ENCODE measurements around the gene IMPACT. TPM values are rescaled to one million over a fixed set of nuclear protein-coding genes. Genes with fewer than 3 reads are reported as not detected.

Gene IMPACT
- total RNA-seq, 1 experiment from 2014 or later, result 48.8 TPM

DNA sequence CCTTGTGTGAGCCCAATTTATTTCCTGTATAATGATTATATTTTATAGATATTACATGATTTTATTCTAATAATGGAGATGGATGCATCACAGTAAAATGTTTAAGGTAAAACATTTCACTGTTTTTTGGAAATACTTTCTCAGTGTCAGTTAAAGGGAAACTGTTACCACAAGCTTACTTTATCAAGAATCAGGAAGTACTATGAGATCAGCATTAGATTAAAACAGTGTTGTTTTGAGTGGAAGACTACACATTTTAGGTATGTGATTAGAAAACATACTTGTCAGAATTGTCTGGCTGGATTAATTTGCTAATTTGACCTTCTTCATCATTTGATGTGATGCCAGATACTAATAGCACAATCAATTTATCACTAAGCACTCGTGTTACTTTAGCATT is 33.9 kb downstream of the IMPACT start, which contains the start of gene HRH4 (continued):
- TF ChIP-seq, protein P1, sequence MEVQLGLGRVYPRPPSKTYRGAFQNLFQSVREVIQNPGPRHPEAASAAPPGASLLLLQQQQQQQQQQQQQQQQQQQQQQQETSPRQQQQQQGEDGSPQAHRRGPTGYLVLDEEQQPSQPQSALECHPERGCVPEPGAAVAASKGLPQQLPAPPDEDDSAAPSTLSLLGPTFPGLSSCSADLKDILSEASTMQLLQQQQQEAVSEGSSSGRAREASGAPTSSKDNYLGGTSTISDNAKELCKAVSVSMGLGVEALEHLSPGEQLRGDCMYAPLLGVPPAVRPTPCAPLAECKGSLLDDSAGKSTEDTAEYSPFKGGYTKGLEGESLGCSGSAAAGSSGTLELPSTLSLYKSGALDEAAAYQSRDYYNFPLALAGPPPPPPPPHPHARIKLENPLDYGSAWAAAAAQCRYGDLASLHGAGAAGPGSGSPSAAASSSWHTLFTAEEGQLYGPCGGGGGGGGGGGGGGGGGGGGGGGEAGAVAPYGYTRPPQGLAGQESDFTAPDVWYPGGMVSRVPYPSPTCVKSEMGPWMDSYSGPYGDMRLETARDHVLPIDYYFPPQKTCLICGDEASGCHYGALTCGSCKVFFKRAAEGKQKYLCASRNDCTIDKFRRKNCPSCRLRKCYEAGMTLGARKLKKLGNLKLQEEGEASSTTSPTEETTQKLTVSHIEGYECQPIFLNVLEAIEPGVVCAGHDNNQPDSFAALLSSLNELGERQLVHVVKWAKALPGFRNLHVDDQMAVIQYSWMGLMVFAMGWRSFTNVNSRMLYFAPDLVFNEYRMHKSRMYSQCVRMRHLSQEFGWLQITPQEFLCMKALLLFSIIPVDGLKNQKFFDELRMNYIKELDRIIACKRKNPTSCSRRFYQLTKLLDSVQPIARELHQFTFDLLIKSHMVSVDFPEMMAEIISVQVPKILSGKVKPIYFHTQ (CRISPR knock-in tag; IDR thresholded peaks at IDR 0.05), result no peak
- TF ChIP-seq, protein P2, sequence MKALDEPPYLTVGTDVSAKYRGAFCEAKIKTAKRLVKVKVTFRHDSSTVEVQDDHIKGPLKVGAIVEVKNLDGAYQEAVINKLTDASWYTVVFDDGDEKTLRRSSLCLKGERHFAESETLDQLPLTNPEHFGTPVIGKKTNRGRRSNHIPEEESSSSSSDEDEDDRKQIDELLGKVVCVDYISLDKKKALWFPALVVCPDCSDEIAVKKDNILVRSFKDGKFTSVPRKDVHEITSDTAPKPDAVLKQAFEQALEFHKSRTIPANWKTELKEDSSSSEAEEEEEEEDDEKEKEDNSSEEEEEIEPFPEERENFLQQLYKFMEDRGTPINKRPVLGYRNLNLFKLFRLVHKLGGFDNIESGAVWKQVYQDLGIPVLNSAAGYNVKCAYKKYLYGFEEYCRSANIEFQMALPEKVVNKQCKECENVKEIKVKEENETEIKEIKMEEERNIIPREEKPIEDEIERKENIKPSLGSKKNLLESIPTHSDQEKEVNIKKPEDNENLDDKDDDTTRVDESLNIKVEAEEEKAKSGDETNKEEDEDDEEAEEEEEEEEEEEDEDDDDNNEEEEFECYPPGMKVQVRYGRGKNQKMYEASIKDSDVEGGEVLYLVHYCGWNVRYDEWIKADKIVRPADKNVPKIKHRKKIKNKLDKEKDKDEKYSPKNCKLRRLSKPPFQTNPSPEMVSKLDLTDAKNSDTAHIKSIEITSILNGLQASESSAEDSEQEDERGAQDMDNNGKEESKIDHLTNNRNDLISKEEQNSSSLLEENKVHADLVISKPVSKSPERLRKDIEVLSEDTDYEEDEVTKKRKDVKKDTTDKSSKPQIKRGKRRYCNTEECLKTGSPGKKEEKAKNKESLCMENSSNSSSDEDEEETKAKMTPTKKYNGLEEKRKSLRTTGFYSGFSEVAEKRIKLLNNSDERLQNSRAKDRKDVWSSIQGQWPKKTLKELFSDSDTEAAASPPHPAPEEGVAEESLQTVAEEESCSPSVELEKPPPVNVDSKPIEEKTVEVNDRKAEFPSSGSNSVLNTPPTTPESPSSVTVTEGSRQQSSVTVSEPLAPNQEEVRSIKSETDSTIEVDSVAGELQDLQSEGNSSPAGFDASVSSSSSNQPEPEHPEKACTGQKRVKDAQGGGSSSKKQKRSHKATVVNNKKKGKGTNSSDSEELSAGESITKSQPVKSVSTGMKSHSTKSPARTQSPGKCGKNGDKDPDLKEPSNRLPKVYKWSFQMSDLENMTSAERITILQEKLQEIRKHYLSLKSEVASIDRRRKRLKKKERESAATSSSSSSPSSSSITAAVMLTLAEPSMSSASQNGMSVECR (CRISPR knock-in tag; IDR thresholded peaks at IDR 0.05; ENCODE audit: borderline replicate concordance), result no peak
- TF ChIP-seq, protein P3, sequence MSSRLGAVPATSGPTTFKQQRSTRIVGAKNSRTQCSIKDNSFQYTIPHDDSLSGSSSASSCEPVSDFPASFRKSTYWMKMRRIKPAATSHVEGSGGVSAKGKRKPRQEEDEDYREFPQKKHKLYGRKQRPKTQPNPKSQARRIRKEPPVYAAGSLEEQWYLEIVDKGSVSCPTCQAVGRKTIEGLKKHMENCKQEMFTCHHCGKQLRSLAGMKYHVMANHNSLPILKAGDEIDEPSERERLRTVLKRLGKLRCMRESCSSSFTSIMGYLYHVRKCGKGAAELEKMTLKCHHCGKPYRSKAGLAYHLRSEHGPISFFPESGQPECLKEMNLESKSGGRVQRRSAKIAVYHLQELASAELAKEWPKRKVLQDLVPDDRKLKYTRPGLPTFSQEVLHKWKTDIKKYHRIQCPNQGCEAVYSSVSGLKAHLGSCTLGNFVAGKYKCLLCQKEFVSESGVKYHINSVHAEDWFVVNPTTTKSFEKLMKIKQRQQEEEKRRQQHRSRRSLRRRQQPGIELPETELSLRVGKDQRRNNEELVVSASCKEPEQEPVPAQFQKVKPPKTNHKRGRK (CRISPR knock-in tag; IDR thresholded peaks at IDR 0.05; ENCODE audit: borderline replicate concordance), result no peak
- TF ChIP-seq NFYB (CRISPR knock-in tag; conservative IDR thresholded peaks at IDR 0.05; ENCODE audit: low read depth) (no peak), OVOL2 (CRISPR knock-in tag; IDR thresholded peaks at IDR 0.05; ENCODE audit: borderline replicate concordance) (no peak), SOX15 (CRISPR knock-in tag; IDR thresholded peaks at IDR 0.05) (no peak), TEAD4 (CRISPR knock-in tag; IDR thresholded peaks at IDR 0.05) (no peak), CREB1 (CRISPR knock-in tag; IDR thresholded peaks at IDR 0.05) (no peak), IRF2 (CRISPR knock-in tag; IDR thresholded peaks at IDR 0.05; ENCODE audit: borderline replicate concordance, low read depth) (no peak), SMAD3 (CRISPR knock-in tag; IDR thresholded peaks at IDR 0.05; ENCODE audit: borderline replicate concordance) (no peak)
- TF ChIP-seq, protein P4, sequence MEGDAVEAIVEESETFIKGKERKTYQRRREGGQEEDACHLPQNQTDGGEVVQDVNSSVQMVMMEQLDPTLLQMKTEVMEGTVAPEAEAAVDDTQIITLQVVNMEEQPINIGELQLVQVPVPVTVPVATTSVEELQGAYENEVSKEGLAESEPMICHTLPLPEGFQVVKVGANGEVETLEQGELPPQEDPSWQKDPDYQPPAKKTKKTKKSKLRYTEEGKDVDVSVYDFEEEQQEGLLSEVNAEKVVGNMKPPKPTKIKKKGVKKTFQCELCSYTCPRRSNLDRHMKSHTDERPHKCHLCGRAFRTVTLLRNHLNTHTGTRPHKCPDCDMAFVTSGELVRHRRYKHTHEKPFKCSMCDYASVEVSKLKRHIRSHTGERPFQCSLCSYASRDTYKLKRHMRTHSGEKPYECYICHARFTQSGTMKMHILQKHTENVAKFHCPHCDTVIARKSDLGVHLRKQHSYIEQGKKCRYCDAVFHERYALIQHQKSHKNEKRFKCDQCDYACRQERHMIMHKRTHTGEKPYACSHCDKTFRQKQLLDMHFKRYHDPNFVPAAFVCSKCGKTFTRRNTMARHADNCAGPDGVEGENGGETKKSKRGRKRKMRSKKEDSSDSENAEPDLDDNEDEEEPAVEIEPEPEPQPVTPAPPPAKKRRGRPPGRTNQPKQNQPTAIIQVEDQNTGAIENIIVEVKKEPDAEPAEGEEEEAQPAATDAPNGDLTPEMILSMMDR (IDR thresholded peaks at IDR 0.05), result no peak

DNA sequence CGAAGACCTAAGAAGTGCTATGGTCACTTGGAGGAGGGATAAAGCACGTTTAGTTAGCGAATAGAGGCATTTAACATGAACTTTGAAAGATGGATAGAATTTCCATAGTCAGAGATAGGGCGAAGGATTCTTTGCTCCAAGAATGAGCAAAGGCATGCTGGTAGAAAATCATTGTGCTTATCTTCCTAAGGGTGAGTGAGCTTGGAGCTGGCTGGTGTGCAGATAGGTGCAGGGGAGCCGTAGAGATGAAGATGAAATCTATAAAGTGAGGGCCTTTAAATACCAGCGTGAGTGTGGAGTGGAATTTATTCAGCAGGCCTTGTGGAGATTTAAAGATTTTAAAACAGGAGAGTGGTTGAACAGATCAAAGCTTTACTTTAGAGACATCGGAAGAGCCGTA is 35.5 kb downstream of the IMPACT start:
- POLR2A ChIA-PET, result no interaction called here
- H3K27ac Mint-ChIP-seq, result no peak overlapping the region
- CTCF ChIA-PET, result interaction anchor here (0.9 to 3.1 kb wide), 4 partner anchors 26 to 102 kb away, joined by 3 to 19 read pairs (median 12); no protein-coding TSS in a partner anchor
- no peaks in the 10 kb centered on the region for H3K27me3 Mint-ChIP-seq (ENCODE audit: low read depth)
- 0 out of 2 replicates have a peak, but pooled peaks cover 5% of the 10 kb centered on the region for H3K9me3 Mint-ChIP-seq
- no peak for TF ChIP-seq ELF4 (CRISPR knock-in tag; IDR thresholded peaks at IDR 0.05; ENCODE audit: low read depth)
- no peak for TF ChIP-seq MXD4 (CRISPR knock-in tag; IDR thresholded peaks at IDR 0.05; ENCODE audit: borderline replicate concordance)
- TF ChIP-seq NR3C1 (CRISPR knock-in tag; conservative IDR thresholded peaks at IDR 0.05; ENCODE audit: low read depth), result no peak
- TF ChIP-seq TP53 (CRISPR knock-in tag; IDR thresholded peaks at IDR 0.05), result no peak
- no peak for TF ChIP-seq GRHL2 (CRISPR knock-in tag; IDR thresholded peaks at IDR 0.05; ENCODE audit: insufficient replicate concordance, severe bottlenecking)
- no peak for TF ChIP-seq JUN (CRISPR knock-in tag; IDR thresholded peaks at IDR 0.05)
- no peak for TF ChIP-seq NFE2L1 (CRISPR knock-in tag; IDR thresholded peaks at IDR 0.05)
- TF ChIP-seq SMAD3 (CRISPR knock-in tag; IDR thresholded peaks at IDR 0.05; ENCODE audit: borderline replicate concordance), result no peak
- H3K4me1 Mint-ChIP-seq, result peaks cover 9% of the 10 kb centered on the region
- DNase-seq (ENCODE audit: low spot score), result no peak
- no peak for ATAC-seq
- H3K36me3 Mint-ChIP-seq, result peaks cover 5% of the 10 kb centered on the region; the same call in 1 of the 2 replicates
- no peak overlapping the region for H3K4me3 Mint-ChIP-seq

Data from WTC11 (cell line).